H1 (cell line): ENCODE measurements around the gene PPM1D. TPM values are rescaled to one million over a fixed set of nuclear protein-coding genes. Genes with fewer than 3 reads are reported as not detected.

Experiments used
- CTCF ChIA-PET: fragments of 300-600 bp; sonication (Branson Sonifier 250); formaldehyde crosslinking; loops from one replicate; lab custom pipeline; 2021; ENCODE audit not compliant: partially characterized antibody; lab: Charles Lee
- POLR2A ChIA-PET: fragments of 300-600 bp; sonication (Branson Sonifier 250); formaldehyde crosslinking; loops from one replicate; lab custom pipeline; 2021; ENCODE audit warnings: inconsistent platforms; ENCODE audit not compliant: partially characterized antibody; lab: Charles Lee
- DNase-seq, 2 experiments: peaks; one replicate each; pipeline versions ENCODE4 v3.0.0 to v3.0.0-alpha.2; 2010 to 2022; ENCODE audit warnings: low spot score in 2 of 2, low read depth in 1 of 2, mixed read lengths in 1 of 2
- FAIRE-seq: peaks from 2 replicates; lab custom pipeline; 2011; peaks lifted over from hg19 to GRCh38; lab: Jason Lieb, UNC
- H2AFZ ChIP-seq: 2 replicates; pipeline ENCODE4 v1.8.1; 2012; ENCODE audit warnings: low read length, inconsistent platforms
- H2AK5ac ChIP-seq: 2 replicates; pipeline ENCODE4 v1.6.1; 2013; ENCODE audit warnings: low read depth, low read length
- H2BK120ac ChIP-seq: replicated peaks from 2 replicates; pipeline ENCODE3; 2013; ENCODE audit warnings: low read depth, low read length, inconsistent platforms
- H2BK12ac ChIP-seq: 2 replicates; pipeline ENCODE4 v1.6.1; 2013; ENCODE audit warnings: low read depth, low read length
- H2BK15ac ChIP-seq: 2 replicates; pipeline ENCODE4 v1.6.1; 2013; ENCODE audit warnings: low read length
- H2BK20ac ChIP-seq: 2 replicates; pipeline ENCODE4 v1.6.1; 2013; ENCODE audit warnings: low read length
- H2BK5ac ChIP-seq: 2 replicates; pipeline ENCODE4 v1.6.1; 2013; ENCODE audit warnings: low read depth, low read length
- H3K14ac ChIP-seq: 2 replicates; pipeline ENCODE4 v1.6.1; 2013; ENCODE audit warnings: inconsistent platforms; ENCODE audit not compliant: insufficient read length
- H3K18ac ChIP-seq: 2 replicates; pipeline ENCODE4 v1.6.1; 2013; ENCODE audit warnings: low read length; ENCODE audit errors: extremely low read depth
- H3K23ac ChIP-seq: 2 replicates; pipeline ENCODE4 v1.6.1; 2013; ENCODE audit warnings: inconsistent platforms; ENCODE audit not compliant: insufficient read length
- H3K23me2 ChIP-seq: 2 replicates; pipeline ENCODE4 v1.6.1; 2013; ENCODE audit warnings: low read depth, low read length
- H3K27ac ChIP-seq: 2 replicates; pipeline ENCODE4 v1.6.1; 2011; ENCODE audit warnings: low read depth, low read length, inconsistent platforms
- H3K27me3 ChIP-seq, 4 experiments: replicated peaks in 1 of 4; 1 replicate in 1 of 4; 2 replicates in 3 of 4; pipeline versions ENCODE4 v1.6.1 to v1.8.1; 2011 to 2013; ENCODE audit warnings: low read length in 3 of 4, mild to moderate bottlenecking in 3 of 4, inconsistent platforms in 2 of 4, mixed read lengths in 2 of 4, moderate library complexity in 1 of 4; ENCODE audit not compliant: control insufficient read depth in 3 of 4, insufficient read depth in 3 of 4; ENCODE audit errors: extremely low read depth in 1 of 4
- H3K36me3 ChIP-seq, 4 experiments: 2 replicates each; pipeline versions ENCODE4 v1.6.1 to v1.8.1; 2011 to 2013; ENCODE audit warnings: mild to moderate bottlenecking in 4 of 4, low read length in 3 of 4, moderate library complexity in 2 of 4, control low read depth in 1 of 4, inconsistent platforms in 1 of 4; ENCODE audit not compliant: insufficient read depth in 4 of 4, control insufficient read depth in 2 of 4
- H3K4ac ChIP-seq: replicated peaks from 2 replicates; pipeline ENCODE3; 2013; ENCODE audit warnings: low read length, low read depth, mixed read lengths, inconsistent platforms; ENCODE audit not compliant: insufficient read length
- H3K4me1 ChIP-seq, 4 experiments: replicated peaks in 1 of 4; 1 replicate in 1 of 4; 2 replicates in 3 of 4; pipeline versions ENCODE4 v1.6.1 to v1.8.1; 2011 to 2013; ENCODE audit warnings: low read length in 3 of 4, inconsistent platforms in 2 of 4, mixed read lengths in 1 of 4; ENCODE audit not compliant: insufficient read depth in 4 of 4, control insufficient read depth in 3 of 4
- H3K4me2 ChIP-seq, 2 experiments: 2 replicates each; pipeline versions ENCODE4 v1.6.1 to v1.8.1; 2011 to 2013; ENCODE audit warnings: low read depth in 2 of 2, low read length in 2 of 2, control low read depth in 1 of 2, inconsistent platforms in 1 of 2, mild to moderate bottlenecking in 1 of 2; ENCODE audit not compliant: insufficient read depth in 1 of 2
- H3K4me3 ChIP-seq, 4 experiments: fragments of 200-600, 300-600 bp in 1 of 4; sonication (generic), shearing (Covaris generic), sonication (Bioruptor Twin) in 1 of 4; 2 replicates each; pipeline versions ENCODE4 v1.5.1 to v1.8.1; 2011 to 2016; ENCODE audit warnings: low read length in 4 of 4, low read depth in 3 of 4, control low read depth in 2 of 4, inconsistent platforms in 2 of 4, mild to moderate bottlenecking in 2 of 4, mixed read lengths in 1 of 4, moderate library complexity in 1 of 4; ENCODE audit not compliant: insufficient read depth in 2 of 4; ENCODE audit errors: extremely low read depth in 1 of 4
- H3K56ac ChIP-seq: replicated peaks from 2 replicates; pipeline ENCODE3; 2013; ENCODE audit warnings: low read depth, mild to moderate bottlenecking, mixed read lengths, low read length, inconsistent platforms; ENCODE audit not compliant: insufficient read length
- H3K79me1 ChIP-seq: 2 replicates; pipeline ENCODE4 v1.6.1; 2013; ENCODE audit warnings: low read depth, low read length, control low read depth
- H3K79me2 ChIP-seq, 2 experiments: 2 replicates each; pipeline versions ENCODE4 v1.6.1 to v1.8.1; 2012 to 2013; ENCODE audit warnings: low read length in 2 of 2, mild to moderate bottlenecking in 2 of 2, inconsistent platforms in 1 of 2; ENCODE audit not compliant: insufficient read depth in 2 of 2, control insufficient read depth in 1 of 2
- H3K9ac ChIP-seq, 4 experiments: replicated peaks in 1 of 4; 1 replicate in 1 of 4; 2 replicates in 3 of 4; pipeline versions ENCODE4 v1.6.1 to v1.8.1; 2011 to 2013; ENCODE audit warnings: low read depth in 3 of 4, low read length in 3 of 4, control low read depth in 2 of 4, mild to moderate bottlenecking in 2 of 4, moderate library complexity in 2 of 4, inconsistent platforms in 1 of 4; ENCODE audit errors: extremely low read depth in 1 of 4
- H3K9me3 ChIP-seq, 2 experiments: 2 replicates each; pipeline versions ENCODE4 v1.6.1 to v1.8.1; 2012 to 2013; ENCODE audit warnings: mild to moderate bottlenecking in 2 of 2, moderate library complexity in 2 of 2, control low read depth in 1 of 2, inconsistent platforms in 1 of 2, low read depth in 1 of 2, low read length in 1 of 2, mixed read lengths in 1 of 2; ENCODE audit not compliant: insufficient read depth in 2 of 2
- H4K20me1 ChIP-seq, 2 experiments: replicated peaks in 1 of 2; 2 replicates each; pipeline versions ENCODE3 to v1.8.1; 2011 to 2013; ENCODE audit warnings: inconsistent platforms in 2 of 2, low read length in 2 of 2, mild to moderate bottlenecking in 1 of 2; ENCODE audit not compliant: insufficient read depth in 2 of 2, control insufficient read depth in 1 of 2
- H4K5ac ChIP-seq: 2 replicates; pipeline ENCODE4 v1.6.1; 2013; ENCODE audit warnings: low read length, low read depth, mixed read lengths, inconsistent platforms; ENCODE audit not compliant: insufficient read length
- H4K8ac ChIP-seq: 2 replicates; pipeline ENCODE4 v1.8.0; 2013; ENCODE audit warnings: mild to moderate bottlenecking, moderate library complexity, low read length, inconsistent platforms; ENCODE audit not compliant: insufficient read depth; ENCODE audit errors: extremely low read depth
- H4K91ac ChIP-seq: replicated peaks from 2 replicates; pipeline ENCODE3; 2013; ENCODE audit warnings: low read length, mixed read lengths, inconsistent platforms; ENCODE audit not compliant: insufficient read length
- ATF2 ChIP-seq: IDR thresholded peaks from 2 replicates; pipeline ENCODE4 v1.6.1; 2012; ENCODE audit warnings: low read length, inconsistent platforms
- ATF3 ChIP-seq: IDR thresholded peaks from 2 replicates; pipeline ENCODE4 v1.6.1; 2011; ENCODE audit warnings: low read depth, mild to moderate bottlenecking, low read length; ENCODE audit not compliant: insufficient read depth
- CTBP2 ChIP-seq: IDR thresholded peaks from 2 replicates; pipeline ENCODE4 v1.7.0; 2011; ENCODE audit warnings: borderline replicate concordance, mild to moderate bottlenecking, moderate library complexity, mixed read lengths, low read length; ENCODE audit not compliant: insufficient read depth, insufficient read length
- CTCF ChIP-seq, 3 experiments: IDR thresholded peaks; 1 replicate in 2 of 3; 2 replicates in 1 of 3; pipeline versions ENCODE4 v1.5.1 to v1.6.1; 2011; ENCODE audit warnings: low read length in 3 of 3, mild to moderate bottlenecking in 3 of 3, inconsistent platforms in 2 of 3, low read depth in 1 of 3, moderate library complexity in 1 of 3; ENCODE audit not compliant: insufficient read depth in 1 of 3; ENCODE audit errors: control extremely low read depth in 1 of 3
- EGR1 ChIP-seq: IDR thresholded peaks from 2 replicates; pipeline ENCODE4 v1.6.1; 2011; ENCODE audit warnings: low read depth, low read length, borderline replicate concordance
- SP1 ChIP-seq: IDR thresholded peaks from 2 replicates; pipeline ENCODE4 v1.6.1; 2011; ENCODE audit warnings: low read depth, low read length
- SRF ChIP-seq: IDR thresholded peaks from 2 replicates; pipeline ENCODE4 v1.6.1; 2011; ENCODE audit warnings: mild to moderate bottlenecking, low read depth, low read length, moderate library complexity
- WGBS, 2 experiments: shearing (Covaris generic) in 1 of 2; methylation state at CpG; one replicate each; pipeline versions ENCODE4 v1.1.6 to v1.1.7; 2013 to 2015; ENCODE audit warnings: low lambda C conversion rate in 2 of 2, mixed read lengths in 2 of 2, inconsistent platforms in 1 of 2, low coverage in 1 of 2, missing lambda C conversion rate in 1 of 2; ENCODE audit not compliant: insufficient replicate concordance in 2 of 2, insufficient coverage in 1 of 2, insufficient read length in 1 of 2; ENCODE audit errors: extremely low coverage in 1 of 2, missing lambda C conversion rate in 1 of 2; 5-methylcytosine and 5-hydroxymethylcytosine counted together
- polyA plus RNA-seq, 7 experiments: library from polyadenylated mRNA; depleted of rRNA in 3 of 7; stranded (reverse) in 5 of 7; unstranded in 2 of 7; fragments of >200 nt in 5 of 7; fragments of 200-250 nt in 2 of 7; gene quantifications; 1 replicate in 5 of 7; 2 replicates in 1 of 7; 4 replicates in 1 of 7; pipeline versions ENCODE4 v1.2.1 to v1.2.3, GENCODE V29; 2011 to 2013; ENCODE audit warnings: missing spikeins in 2 of 7, mixed read lengths in 2 of 7
- total RNA-seq: library from RNA; stranded (reverse); fragmentation: NEBNext Ultra II Directional; extraction: Animal tissue kit (Norgen Biotek cat#: 25700); gene quantifications from 2 replicates; pipeline ENCODE4 v1.2.1, GENCODE V29; 2021

PPM1D gene
- total and polyA plus RNA-seq, 2 of the 8 experiments (the other 6 are each of a cell fraction or from before 2014, with no cell fraction given): 5.0 to 16.7 TPM

GRCh38 chr17:60585887-60586286, 14.1 kb upstream of the PPM1D start:
- Histone ChIP-seq H4K20me1 (no peaks in the 10 kb centered on the region), H4K5ac (no peak overlapping the region), H3K9ac (no peak overlapping the region), H3K79me2 (no peaks in the 10 kb centered on the region), H2AK5ac (no peak overlapping the region), H2BK120ac (no peak overlapping the region), H3K79me1 (no peaks in the 10 kb centered on the region), H2BK5ac (no peak overlapping the region), H3K9me3 (no peaks in the 10 kb centered on the region), H3K4me1 (peaks cover 0 to 5% (median 0%) of the 10 kb centered on the region in 4 experiments; a peak in 1 of 7 replicates), H3K27me3 (no peaks in the 10 kb centered on the region), H2BK15ac (no peak overlapping the region), H3K27ac (no peak overlapping the region), H4K91ac (no peak overlapping the region), H3K4me3 (no peak overlapping the region), H3K14ac (no peak overlapping the region), H4K8ac (no peak overlapping the region), H3K23ac (no peak overlapping the region), H3K23me2 (no peaks in the 10 kb centered on the region), H3K18ac (no peak overlapping the region), H2BK20ac (no peak overlapping the region), H3K4me2 (no peak overlapping the region), H3K36me3 (no peaks in the 10 kb centered on the region), H3K4ac (no peak overlapping the region), H2AFZ (no peak overlapping the region), H3K56ac (no peak overlapping the region), H2BK12ac (no peak overlapping the region)
- TF ChIP-seq CTBP2: no peak
- no peak for TF ChIP-seq EGR1
- TF ChIP-seq ATF2: no peak
- TF ChIP-seq SRF: no peak
- no peak for TF ChIP-seq SP1
- no peak for TF ChIP-seq ATF3
- no peak for TF ChIP-seq CTCF (IDR thresholded peaks at IDR 0.05; ENCODE audit: control extremely low read depth in 1 of 3, insufficient read depth in 1 of 3, low read depth in 1 of 3, low read length in 3 of 3)
- DNase-seq (no peak), FAIRE-seq (no peak)
- CTCF ChIA-PET: interaction anchor here (0.6 to 3.8 kb wide), 11 partner anchors 8 to 130 kb away, joined by 3 to 15 read pairs (median 3); partner anchors contain the start of gene PPM1D
- WGBS, 2 experiments: 91% methylated on average over 2 of the region's 2 CpGs; no CpG with 5 or more reads in 1 of the 2 experiments
- POLR2A ChIA-PET: interaction anchor here (2.7 kb wide), 1 partner anchor 14 kb away, joined by 20 read pairs; the partner anchor contains the start of gene PPM1D
